Measurements from ENCODE around the gene CXCR3. TPM values are rescaled to one million over a fixed set of nuclear protein-coding genes. Genes with fewer than 3 reads are reported as not detected.
A peak's percentile ranks its signal among the peaks of the same experiment; 100 is the strongest.

Gene CXCR3
- total RNA-seq, 4 donors from 2014 or later, result 1.1 to 3.5 (median 1.3) TPM; not detected in 1

DNA sequence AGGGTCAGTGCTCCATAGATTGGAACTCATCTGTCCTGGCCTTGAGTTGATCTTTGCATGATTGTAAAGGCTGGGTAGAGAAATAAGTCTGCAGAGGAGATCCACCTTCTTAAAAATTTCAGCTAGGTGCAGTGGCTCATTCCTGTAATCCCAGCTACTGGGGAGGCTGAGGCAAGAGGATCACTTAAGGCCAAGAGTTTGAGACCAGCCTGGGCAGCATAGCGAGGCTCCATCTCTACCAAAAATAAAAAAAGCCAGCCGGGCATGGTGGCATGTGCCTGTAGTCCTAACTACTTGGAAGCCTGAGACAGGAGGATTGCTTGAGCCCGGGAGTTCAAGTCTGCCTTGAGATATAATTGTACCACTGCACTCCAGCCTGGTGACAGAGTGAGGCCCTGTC is 476 bp upstream of the CXCR3 start:
- in situ Hi-C loops (cut with MboI; ENCODE audit: low pct_ligation_motif_present in 1 of 4, low pct_unique_long_range_greater_than_20kb in 1 of 4, low sequenced_read_pairs in 3 of 4) (no loop called here), intact Hi-C loops (cut with DNase I; ENCODE audit: low total_unique reads) (no loop called here)
- no peaks in the 10 kb centered on the region for H3K9me3 ChIP-seq
- no peaks in the 10 kb centered on the region for H3K27me3 ChIP-seq
- H3K4me1 ChIP-seq, result peaks cover 16 to 42% (median 30%) of the 10 kb centered on the region in 4 donors
- H3K4me3 ChIP-seq, result no peak overlapping the region
- WGBS, 2 donors (ENCODE audit: low coverage in 1 of 2), result 74% methylated on average over 3 of the region's 3 CpGs; no CpG with 5 or more reads in 1 of the 2 donors
- TF ChIP-seq POLR2AphosphoS5 (IDR thresholded peaks at IDR 0.05) (no peak), EP300 (IDR thresholded peaks at IDR 0.05; ENCODE audit: low read depth) (no peak), POLR2A (IDR thresholded peaks at IDR 0.05) (no peak)
- TF ChIP-seq, protein P1, sequence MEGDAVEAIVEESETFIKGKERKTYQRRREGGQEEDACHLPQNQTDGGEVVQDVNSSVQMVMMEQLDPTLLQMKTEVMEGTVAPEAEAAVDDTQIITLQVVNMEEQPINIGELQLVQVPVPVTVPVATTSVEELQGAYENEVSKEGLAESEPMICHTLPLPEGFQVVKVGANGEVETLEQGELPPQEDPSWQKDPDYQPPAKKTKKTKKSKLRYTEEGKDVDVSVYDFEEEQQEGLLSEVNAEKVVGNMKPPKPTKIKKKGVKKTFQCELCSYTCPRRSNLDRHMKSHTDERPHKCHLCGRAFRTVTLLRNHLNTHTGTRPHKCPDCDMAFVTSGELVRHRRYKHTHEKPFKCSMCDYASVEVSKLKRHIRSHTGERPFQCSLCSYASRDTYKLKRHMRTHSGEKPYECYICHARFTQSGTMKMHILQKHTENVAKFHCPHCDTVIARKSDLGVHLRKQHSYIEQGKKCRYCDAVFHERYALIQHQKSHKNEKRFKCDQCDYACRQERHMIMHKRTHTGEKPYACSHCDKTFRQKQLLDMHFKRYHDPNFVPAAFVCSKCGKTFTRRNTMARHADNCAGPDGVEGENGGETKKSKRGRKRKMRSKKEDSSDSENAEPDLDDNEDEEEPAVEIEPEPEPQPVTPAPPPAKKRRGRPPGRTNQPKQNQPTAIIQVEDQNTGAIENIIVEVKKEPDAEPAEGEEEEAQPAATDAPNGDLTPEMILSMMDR (IDR thresholded peaks at IDR 0.05), result no peak
- peak overlapping the region; percentile 68 to 84 (median 82) for H3K27ac ChIP-seq
- H3K36me3 ChIP-seq, result no peaks in the 10 kb centered on the region
- no peak for DNase-seq

GRCh38 chrX:71617742-71618141 is 569 bp downstream of the CXCR3 start:
- H3K27me3 ChIP-seq, result no peaks in the 10 kb centered on the region
- no peaks in the 10 kb centered on the region for H3K36me3 ChIP-seq
- peaks cover 6 to 32% (median 20%) of the 10 kb centered on the region in 4 donors for H3K4me1 ChIP-seq
- peak overlapping the region; percentile 68 to 84 (median 82) for H3K27ac ChIP-seq
- DNase-seq, result peak; percentile 30
- H3K9me3 ChIP-seq, result no peaks in the 10 kb centered on the region
- intact Hi-C loops (cut with DNase I; ENCODE audit: low total_unique reads) (no loop called here), in situ Hi-C loops (cut with MboI; ENCODE audit: low pct_ligation_motif_present in 1 of 4, low pct_unique_long_range_greater_than_20kb in 1 of 4, low sequenced_read_pairs in 3 of 4) (no loop called here)
- WGBS, 2 donors (ENCODE audit: low coverage in 1 of 2), result 59% methylated on average over 8 of the region's 8 CpGs; no CpG with 5 or more reads in 1 of the 2 donors
- TF ChIP-seq POLR2AphosphoS5 (IDR thresholded peaks at IDR 0.05), result no peak
- TF ChIP-seq EP300 (IDR thresholded peaks at IDR 0.05; ENCODE audit: low read depth), result no peak
- TF ChIP-seq, protein P1 (IDR thresholded peaks at IDR 0.05), result no peak
- no peak for TF ChIP-seq POLR2A (IDR thresholded peaks at IDR 0.05)
- H3K4me3 ChIP-seq, result peak overlapping the region in 1 of 4 donors; percentile 25

GRCh38 chrX:71616672-71617529 is 1.4 kb downstream of the CXCR3 start:
- 75% methylated on average over 33 of the region's 43 CpGs; no CpG with 5 or more reads in 1 of the 2 donors for WGBS, 2 donors (ENCODE audit: low coverage in 1 of 2)
- peak overlapping the region; percentile 68 to 84 (median 82) for H3K27ac ChIP-seq

DNA sequence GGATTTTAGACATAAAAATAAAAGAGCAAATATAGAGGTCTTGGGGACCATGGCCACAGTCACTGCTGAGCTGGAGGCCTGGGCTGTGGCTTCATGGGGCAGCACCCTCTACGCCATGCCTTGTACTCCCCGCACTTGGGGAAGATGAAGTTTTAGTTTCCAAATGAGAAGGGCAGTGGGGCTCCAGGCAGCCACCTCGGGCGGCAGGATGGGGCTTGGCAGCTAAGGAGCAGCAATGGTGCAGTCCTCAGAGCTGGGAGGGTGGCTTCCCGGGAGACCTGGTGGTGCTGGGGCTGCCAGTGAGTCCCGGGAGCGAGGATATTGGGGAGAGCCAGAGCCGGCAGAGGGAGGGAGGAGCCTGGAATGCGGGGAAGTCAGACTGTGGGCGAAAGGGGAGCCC is 2.4 kb downstream of the CXCR3 start:
- Histone ChIP-seq H3K9me3 (no peaks in the 10 kb centered on the region), H3K36me3 (peaks cover 0 to 3% (median 0%) of the 10 kb centered on the region in 4 donors), H3K4me3 (no peak overlapping the region), H3K27me3 (no peaks in the 10 kb centered on the region), H3K27ac (peak overlapping the region in 3 of 4 donors; percentile 34 to 84 (median 82)), H3K4me1 (peaks cover 0 to 17% (median 13%) of the 10 kb centered on the region in 4 donors)
- WGBS, 2 donors (ENCODE audit: low coverage in 1 of 2), result 67% methylated on average over 10 of the region's 10 CpGs; no CpG with 5 or more reads in 1 of the 2 donors
- in situ Hi-C loops (cut with MboI; ENCODE audit: low pct_ligation_motif_present in 1 of 4, low pct_unique_long_range_greater_than_20kb in 1 of 4, low sequenced_read_pairs in 3 of 4) (no loop called here), intact Hi-C loops (cut with DNase I; ENCODE audit: low total_unique reads) (no loop called here)
- no peak for DNase-seq
- TF ChIP-seq POLR2A (IDR thresholded peaks at IDR 0.05) (no peak), POLR2AphosphoS5 (IDR thresholded peaks at IDR 0.05) (no peak), EP300 (IDR thresholded peaks at IDR 0.05; ENCODE audit: low read depth) (no peak)
- TF ChIP-seq, protein P1 (IDR thresholded peaks at IDR 0.05), result no peak

More at GRCh38 chrX:71616672-71617529, 1.4 kb downstream of the CXCR3 start:
- in situ Hi-C loops (cut with MboI; ENCODE audit: low pct_ligation_motif_present in 1 of 4, low pct_unique_long_range_greater_than_20kb in 1 of 4, low sequenced_read_pairs in 3 of 4) (no loop called here), intact Hi-C loops (cut with DNase I; ENCODE audit: low total_unique reads) (no loop called here)
- Histone ChIP-seq H3K36me3 (no peaks in the 10 kb centered on the region), H3K9me3 (no peaks in the 10 kb centered on the region), H3K4me1 (peaks cover under 1 to 25% (median 16%) of the 10 kb centered on the region in 4 donors), H3K4me3 (peak overlapping the region in 1 of 4 donors; percentile 25), H3K27me3 (no peaks in the 10 kb centered on the region)
- TF ChIP-seq POLR2A (IDR thresholded peaks at IDR 0.05) (peak; percentile 60), POLR2AphosphoS5 (IDR thresholded peaks at IDR 0.05) (peak in 2 of 3 donors; percentile 33 to 56), EP300 (IDR thresholded peaks at IDR 0.05; ENCODE audit: low read depth) (no peak)
- TF ChIP-seq, protein P1 (IDR thresholded peaks at IDR 0.05), result peak in 3 of 5 experiments; percentile 15 to 53 (median 24)
- DNase-seq, result peak; percentile 81

All from transverse colon (tissue), 4 donors.